ENCODE results near the gene DLD. TPM values are rescaled to one million over a fixed set of nuclear protein-coding genes. Genes with fewer than 3 reads are reported as not detected.

Gene DLD
- total RNA-seq, 2 donors from 2014 or later: 77.4 to 84.1 TPM

DNA sequence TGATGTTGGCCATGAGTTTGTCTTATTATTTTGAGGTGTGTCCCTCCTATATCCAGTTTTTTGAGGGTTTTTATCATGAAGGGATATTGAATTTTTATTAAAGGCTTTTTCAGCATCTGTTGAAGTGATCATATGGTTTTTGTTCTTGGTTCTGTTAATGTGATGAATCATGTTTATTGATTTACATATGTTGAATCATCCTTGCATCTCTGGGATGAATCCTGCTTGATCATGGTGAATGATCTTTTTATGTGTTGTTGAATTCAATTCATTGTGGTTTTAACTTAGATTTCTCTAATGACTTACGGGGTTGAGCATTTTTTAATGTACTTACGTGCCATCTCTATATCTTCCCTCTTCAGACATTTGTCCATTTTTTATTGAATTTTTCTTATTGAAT, 22.9 kb downstream of the DLD start:
- no peak for DNase-seq (ENCODE audit: low spot score)
- no peak overlapping the region for H3K4me3 ChIP-seq
- WGBS: 96% methylated on average over 2 of the region's 2 CpGs
- intact Hi-C loops (cut with DNase I): no loop called here
- no peaks in the 10 kb centered on the region for H3K9me3 ChIP-seq
- H3K27me3 ChIP-seq (replicated peaks; ENCODE audit: insufficient read depth): no peaks in the 10 kb centered on the region
- H3K4me1 ChIP-seq (replicated peaks): no peaks in the 10 kb centered on the region
- no peaks in the 10 kb centered on the region for H3K36me3 ChIP-seq
- TF ChIP-seq, protein P1, sequence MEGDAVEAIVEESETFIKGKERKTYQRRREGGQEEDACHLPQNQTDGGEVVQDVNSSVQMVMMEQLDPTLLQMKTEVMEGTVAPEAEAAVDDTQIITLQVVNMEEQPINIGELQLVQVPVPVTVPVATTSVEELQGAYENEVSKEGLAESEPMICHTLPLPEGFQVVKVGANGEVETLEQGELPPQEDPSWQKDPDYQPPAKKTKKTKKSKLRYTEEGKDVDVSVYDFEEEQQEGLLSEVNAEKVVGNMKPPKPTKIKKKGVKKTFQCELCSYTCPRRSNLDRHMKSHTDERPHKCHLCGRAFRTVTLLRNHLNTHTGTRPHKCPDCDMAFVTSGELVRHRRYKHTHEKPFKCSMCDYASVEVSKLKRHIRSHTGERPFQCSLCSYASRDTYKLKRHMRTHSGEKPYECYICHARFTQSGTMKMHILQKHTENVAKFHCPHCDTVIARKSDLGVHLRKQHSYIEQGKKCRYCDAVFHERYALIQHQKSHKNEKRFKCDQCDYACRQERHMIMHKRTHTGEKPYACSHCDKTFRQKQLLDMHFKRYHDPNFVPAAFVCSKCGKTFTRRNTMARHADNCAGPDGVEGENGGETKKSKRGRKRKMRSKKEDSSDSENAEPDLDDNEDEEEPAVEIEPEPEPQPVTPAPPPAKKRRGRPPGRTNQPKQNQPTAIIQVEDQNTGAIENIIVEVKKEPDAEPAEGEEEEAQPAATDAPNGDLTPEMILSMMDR (IDR thresholded peaks at IDR 0.05): no peak
- TF ChIP-seq POLR2AphosphoS5 (IDR thresholded peaks at IDR 0.05) (no peak), POLR2A (IDR thresholded peaks at IDR 0.05) (no peak)
- H3K27ac ChIP-seq: no peak overlapping the region

DNA sequence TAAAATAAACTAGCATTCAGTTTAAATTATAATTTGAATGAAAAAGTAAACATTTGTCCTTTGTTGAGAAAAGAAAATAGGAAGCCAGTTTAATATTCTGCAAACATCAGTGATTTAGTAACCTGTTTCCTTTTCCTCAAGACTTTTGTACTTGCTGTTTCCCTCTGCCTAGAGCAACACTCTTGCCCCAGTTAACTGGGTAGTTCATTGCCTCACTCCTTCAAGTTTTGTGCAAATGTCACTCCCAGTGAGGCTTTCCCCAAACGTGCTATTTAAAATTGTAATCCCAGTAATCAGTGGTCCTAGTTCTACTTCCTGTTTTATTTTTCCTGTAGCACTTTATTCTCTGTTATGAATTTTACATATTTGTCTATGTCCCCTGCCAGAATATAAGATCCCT, 23.8 kb downstream of the DLD start:
- Histone ChIP-seq H3K9me3 (no peaks in the 10 kb centered on the region), H3K27ac (no peak overlapping the region), H3K27me3 (replicated peaks; ENCODE audit: insufficient read depth) (no peaks in the 10 kb centered on the region), H3K4me1 (replicated peaks) (no peaks in the 10 kb centered on the region), H3K36me3 (no peaks in the 10 kb centered on the region), H3K4me3 (no peak overlapping the region)
- no peak for TF ChIP-seq POLR2AphosphoS5 (IDR thresholded peaks at IDR 0.05)
- TF ChIP-seq POLR2A (IDR thresholded peaks at IDR 0.05): no peak
- TF ChIP-seq, protein P1 (IDR thresholded peaks at IDR 0.05): no peak
- DNase-seq (ENCODE audit: low spot score): no peak
- WGBS: 43% methylated on average over 1 of the region's 1 CpG
- intact Hi-C loops (cut with DNase I): no loop called here

DNA sequence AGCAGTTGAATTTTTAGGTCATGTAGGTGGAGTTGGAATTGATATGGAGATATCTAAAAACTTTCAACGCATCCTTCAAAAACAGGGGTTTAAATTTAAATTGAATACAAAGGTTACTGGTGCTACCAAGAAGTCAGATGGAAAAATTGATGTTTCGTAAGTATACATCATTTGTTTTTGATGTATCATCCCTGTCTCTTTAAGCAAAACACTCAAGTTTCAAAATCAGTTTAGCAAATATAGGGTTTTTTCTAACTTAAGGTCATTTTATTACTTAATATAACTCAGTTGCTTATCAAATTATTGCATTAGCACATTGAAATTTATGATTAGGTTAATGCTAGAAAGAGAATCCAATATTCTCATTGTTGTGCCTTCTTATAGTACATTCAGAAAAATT, 24.6 kb downstream of the DLD start:
- H3K36me3 ChIP-seq: no peaks in the 10 kb centered on the region
- TF ChIP-seq POLR2AphosphoS5 (IDR thresholded peaks at IDR 0.05) (no peak), POLR2A (IDR thresholded peaks at IDR 0.05) (no peak)
- TF ChIP-seq, protein P1 (IDR thresholded peaks at IDR 0.05): no peak
- H3K27ac ChIP-seq: no peak overlapping the region
- H3K4me1 ChIP-seq (replicated peaks): no peaks in the 10 kb centered on the region
- no peaks in the 10 kb centered on the region for H3K9me3 ChIP-seq
- no peak for DNase-seq (ENCODE audit: low spot score)
- no peaks in the 10 kb centered on the region for H3K27me3 ChIP-seq (replicated peaks; ENCODE audit: insufficient read depth)
- no peak overlapping the region for H3K4me3 ChIP-seq
- 100% methylated on average over 2 of the region's 2 CpGs for WGBS
- intact Hi-C loops (cut with DNase I): no loop called here

DNA sequence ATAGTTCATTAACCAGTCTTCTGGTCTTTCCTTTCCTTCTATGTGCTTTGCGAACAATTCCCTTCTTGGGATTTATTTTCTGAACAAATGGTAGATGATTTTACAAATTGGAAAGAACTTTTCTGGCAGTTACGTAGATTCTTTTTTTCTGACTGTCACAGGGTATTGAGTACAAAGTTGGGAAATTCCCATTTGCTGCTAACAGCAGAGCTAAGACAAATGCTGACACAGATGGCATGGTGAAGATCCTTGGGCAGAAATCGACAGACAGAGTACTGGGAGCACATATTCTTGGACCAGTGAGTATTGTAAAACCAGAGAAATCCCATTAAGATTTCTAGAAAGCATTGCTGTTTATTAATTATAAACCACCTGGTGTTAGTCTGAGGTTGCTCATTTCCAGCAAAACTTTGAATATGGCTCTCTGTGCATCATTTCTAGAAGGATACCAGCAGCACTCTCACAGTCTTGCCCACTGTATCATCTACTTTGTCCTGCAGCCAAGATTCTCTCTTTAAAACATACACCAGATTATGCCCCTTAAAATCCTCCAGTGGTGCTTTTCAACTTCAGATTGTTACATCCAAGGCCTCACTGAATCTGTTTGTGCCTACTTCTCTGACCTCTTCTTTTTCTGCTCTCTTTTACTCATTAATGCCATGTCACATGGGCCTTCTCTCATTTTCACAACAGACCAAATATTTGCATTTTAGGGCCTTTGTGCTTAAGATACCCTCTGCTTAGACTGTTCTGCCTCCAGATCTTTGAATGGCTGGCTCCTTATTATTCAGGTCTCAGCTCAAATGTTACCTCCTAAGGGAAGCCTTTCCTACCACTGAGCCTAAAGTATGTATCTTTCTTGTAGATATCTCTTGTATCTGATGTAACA, 27.0 kb downstream of the DLD start:
- Histone ChIP-seq H3K27ac (no peak overlapping the region), H3K9me3 (no peaks in the 10 kb centered on the region), H3K27me3 (replicated peaks; ENCODE audit: insufficient read depth) (no peaks in the 10 kb centered on the region), H3K4me1 (replicated peaks) (no peaks in the 10 kb centered on the region), H3K4me3 (no peak overlapping the region), H3K36me3 (no peaks in the 10 kb centered on the region)
- DNase-seq (ENCODE audit: low spot score): no peak
- WGBS: 81% methylated on average over 3 of the region's 3 CpGs
- TF ChIP-seq, protein P1 (IDR thresholded peaks at IDR 0.05): no peak
- TF ChIP-seq POLR2A (IDR thresholded peaks at IDR 0.05): no peak
- no peak for TF ChIP-seq POLR2AphosphoS5 (IDR thresholded peaks at IDR 0.05)
- intact Hi-C loops (cut with DNase I): no loop called here

DNA sequence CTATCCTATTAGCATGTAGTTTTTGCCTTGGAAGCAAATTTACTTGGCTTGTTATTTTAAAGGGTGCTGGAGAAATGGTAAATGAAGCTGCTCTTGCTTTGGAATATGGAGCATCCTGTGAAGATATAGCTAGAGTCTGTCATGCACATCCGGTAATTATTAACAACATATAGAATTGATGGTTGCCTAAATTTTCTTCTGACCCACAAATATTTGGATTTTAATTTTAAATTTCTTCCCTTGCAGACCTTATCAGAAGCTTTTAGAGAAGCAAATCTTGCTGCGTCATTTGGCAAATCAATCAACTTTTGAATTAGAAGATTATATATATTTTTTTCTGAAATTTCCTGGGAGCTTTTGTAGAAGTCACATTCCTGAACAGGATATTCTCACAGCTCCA, 28.0 kb downstream of the DLD start:
- H3K27me3 ChIP-seq (replicated peaks; ENCODE audit: insufficient read depth): no peaks in the 10 kb centered on the region
- H3K4me3 ChIP-seq: no peak overlapping the region
- H3K4me1 ChIP-seq (replicated peaks): no peaks in the 10 kb centered on the region
- WGBS: 96% methylated on average over 2 of the region's 2 CpGs
- no peak overlapping the region for H3K27ac ChIP-seq
- TF ChIP-seq POLR2A (IDR thresholded peaks at IDR 0.05) (no peak), POLR2AphosphoS5 (IDR thresholded peaks at IDR 0.05) (no peak)
- TF ChIP-seq, protein P1 (IDR thresholded peaks at IDR 0.05): no peak
- no peaks in the 10 kb centered on the region for H3K9me3 ChIP-seq
- H3K36me3 ChIP-seq: no peaks in the 10 kb centered on the region
- intact Hi-C loops (cut with DNase I): no loop called here
- no peak for DNase-seq (ENCODE audit: low spot score)
